GM18861 (cell line): ENCODE measurements around the gene FARP1.
"Not testable (repeated sequence)": the region's sequence is repeated elsewhere in the genome, so short reads cannot be mapped to it uniquely, and the experiment has no call there.

Experiments used
- ATAC-seq: cut with Tn5 transposase; IDR thresholded peaks from one replicate; pipeline ENCODE4 v1.9.1; 2021; ENCODE audit not compliant: unreplicated experiment

Gene FARP1

DNA sequence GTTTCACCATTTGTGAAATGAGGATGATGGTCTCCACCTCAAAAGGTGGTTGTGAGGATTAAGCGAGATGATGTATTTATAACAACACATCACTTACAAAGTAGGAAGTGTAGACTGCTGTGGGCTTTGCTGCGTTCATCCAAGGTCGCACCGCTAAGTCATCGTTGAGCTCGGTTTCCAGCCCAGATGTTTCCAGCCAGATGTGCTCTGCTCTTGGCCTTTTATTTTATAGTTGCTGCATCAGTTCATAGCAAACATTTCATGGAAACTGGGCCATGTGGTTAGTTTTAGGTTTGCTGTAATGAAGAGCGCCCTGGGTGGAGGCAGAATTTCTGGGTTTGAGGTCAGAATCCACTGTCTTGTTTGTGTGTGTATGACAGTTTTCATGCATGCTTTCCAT lies 110.6 kb downstream of the FARP1 start:
- ATAC-seq = no peak

- no peak for ATAC-seq
These were observed 111.6 kb downstream of the FARP1 start for GRCh38 chr13:98254513-98254912.

DNA sequence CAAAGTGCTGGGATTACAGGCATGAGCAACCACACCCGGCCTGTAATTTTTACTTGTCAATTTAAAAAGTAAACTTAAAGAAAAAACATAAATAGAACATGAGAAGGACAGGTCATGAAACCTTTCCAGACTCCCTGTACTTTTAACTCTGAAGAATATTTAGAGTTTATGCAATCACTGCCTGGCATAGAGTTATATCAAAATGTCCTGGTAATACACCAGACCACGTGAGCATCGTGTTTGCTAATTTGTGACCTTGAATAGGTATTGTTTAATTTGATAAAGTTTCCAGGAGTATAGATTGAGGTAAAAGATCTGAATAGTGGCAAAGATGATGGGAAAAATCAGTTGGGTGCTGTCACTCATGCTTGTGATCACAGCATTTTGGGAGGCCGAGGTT lies 115.3 kb downstream of the FARP1 start:
- no peak for ATAC-seq

GRCh38 chr13:98260357-98261164 lies 117.7 kb downstream of the FARP1 start:
- ATAC-seq = no peak

GRCh38 chr13:98261165-98261702 lies 118.3 kb downstream of the FARP1 start:
- no peak for ATAC-seq

GRCh38 chr13:98262292-98262691 lies 119.4 kb downstream of the FARP1 start:
- no peak for ATAC-seq

DNA sequence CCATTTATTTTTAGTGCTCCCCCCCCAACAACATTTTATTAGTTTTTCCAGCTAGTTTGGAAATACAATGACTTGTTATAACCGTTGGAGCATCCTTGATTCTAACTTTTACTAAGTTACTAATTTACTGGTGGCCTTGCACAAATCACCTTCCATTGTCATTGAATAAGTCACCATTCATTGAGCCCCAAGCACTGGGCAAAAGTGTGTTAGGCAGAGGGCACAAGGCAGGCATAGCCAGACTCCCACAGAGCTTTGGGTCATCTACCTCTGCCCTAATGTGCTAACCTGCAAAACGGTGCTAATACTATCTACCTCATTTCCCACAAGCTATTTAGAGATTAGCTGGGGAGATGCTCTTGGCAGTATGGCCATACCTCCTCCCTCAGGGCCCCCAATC lies 120.9 kb downstream of the FARP1 start:
- no peak for ATAC-seq

DNA sequence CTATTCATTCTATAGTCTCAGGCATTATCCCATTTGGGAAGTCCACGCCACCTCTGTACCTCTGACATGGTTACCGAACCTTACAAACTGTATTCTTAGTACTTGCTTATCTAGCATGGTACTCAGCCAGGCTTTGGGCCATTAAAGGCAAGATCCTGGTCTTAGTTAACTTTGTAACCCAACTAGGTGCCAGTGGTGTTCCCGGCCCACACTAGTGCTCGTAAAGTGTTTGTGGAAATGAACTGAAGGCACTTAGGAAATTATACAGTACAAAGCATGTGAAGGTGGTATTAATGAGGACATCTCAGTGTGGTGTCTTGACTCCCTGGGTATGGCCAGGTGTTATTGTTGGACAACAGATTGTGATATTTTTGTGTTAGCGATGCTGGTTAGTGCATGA lies 122.0 kb downstream of the FARP1 start:
- no peak for ATAC-seq

DNA sequence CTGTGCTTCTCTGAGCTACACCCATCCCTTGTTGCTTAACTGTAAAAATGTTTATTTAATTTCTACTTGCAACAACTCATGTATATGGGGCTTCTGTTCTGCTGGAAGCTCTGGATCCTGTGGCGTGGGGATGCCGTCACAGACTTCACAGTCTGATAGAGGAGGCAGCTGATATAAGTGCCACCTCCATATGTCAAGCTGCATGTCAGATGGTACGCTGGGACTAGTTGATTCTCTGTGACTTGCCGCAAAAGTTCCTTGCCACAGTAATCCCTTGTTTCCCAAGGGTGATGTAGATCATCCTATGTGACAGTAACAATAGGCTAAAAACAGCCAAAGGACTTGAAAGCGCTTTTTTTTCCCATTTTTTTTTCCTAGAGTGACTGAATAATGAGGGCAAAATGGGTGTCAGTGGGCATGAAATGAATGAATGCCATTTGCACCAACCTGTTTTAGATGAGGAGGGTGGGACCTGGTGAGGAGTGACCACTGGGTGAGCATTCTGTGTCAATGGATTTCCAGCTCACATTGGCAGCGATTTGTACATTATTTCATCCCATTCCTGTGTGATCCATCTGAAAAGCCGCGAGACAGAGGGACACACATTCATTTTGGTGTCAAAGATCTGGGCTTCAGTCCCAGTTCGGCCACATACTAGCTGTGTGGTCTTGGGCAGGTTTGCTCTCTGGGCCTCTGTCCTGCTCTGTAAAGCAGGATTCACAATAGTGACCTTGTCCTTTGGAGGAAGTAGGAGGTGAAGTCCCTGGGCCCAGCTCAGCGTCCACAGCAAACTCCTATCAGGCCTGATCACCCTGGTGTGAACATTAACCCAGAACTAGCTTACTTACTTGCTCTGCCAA lies 123.0 kb downstream of the FARP1 start:
- no peak for ATAC-seq

GRCh38 chr13:98267080-98267912 lies 124.4 kb downstream of the FARP1 start:
- peak; percentile 81 for ATAC-seq

DNA sequence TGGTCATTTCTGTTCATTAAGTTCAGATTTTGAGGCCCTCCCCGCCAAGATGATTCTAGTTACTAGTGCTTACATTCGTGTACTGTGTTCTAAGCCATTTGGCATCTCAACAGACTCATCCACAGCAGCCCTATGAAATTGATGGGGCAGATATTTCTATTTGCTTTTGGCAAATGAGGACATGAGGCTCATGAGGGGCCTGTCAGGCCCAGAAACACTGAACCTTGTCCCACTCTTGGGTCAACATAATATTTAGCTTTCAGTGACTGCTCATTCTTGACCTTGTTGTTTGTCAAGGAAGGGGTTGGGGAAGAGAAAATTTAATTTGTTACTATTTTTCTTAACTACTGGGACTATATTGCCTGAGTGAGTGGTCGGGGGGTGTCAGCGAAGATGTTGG lies 126.5 kb downstream of the FARP1 start:
- no peak for ATAC-seq

GRCh38 chr13:98270819-98271218 lies 127.9 kb downstream of the FARP1 start:
- no peak for ATAC-seq

GRCh38 chr13:98271646-98272045 lies 128.8 kb downstream of the FARP1 start:
- not testable (repeated sequence) for ATAC-seq

GRCh38 chr13:98272549-98272948 lies 129.7 kb downstream of the FARP1 start:
- no peak for ATAC-seq

DNA sequence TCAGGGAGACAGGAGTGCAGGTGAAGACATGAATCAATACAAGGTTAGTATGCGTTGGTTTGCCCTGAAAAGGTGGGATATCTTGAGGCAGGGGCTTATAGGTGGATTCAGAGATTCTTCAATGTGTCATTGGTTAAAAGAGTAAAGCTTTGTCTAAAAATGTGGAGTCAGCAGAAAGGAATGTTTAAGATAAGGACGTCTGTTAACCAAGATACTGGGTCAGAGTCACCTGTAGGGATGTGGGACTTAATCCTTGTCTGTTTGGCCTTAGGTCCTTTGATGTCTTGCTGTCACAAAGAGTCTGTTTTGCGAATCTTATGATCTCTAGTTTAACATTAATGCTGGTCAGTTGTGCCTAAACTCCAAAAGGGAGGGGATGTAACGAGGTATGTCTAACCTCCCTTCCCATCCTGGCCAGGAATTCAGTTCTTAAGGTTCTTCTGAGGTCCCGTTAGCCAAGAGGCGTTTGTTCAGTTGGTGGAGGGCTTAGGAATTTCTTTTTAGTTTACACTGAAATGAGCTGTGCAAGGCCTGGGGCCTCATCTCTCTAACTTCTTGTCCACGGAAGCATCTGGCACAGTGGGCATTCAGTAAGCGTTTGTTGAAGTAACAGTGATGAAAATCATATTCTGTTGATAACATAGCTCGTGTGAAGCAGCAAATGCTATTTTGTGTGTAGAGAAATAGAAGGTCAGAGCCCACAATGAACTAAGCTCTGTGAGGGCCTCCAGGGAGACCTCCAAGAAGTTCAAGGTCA lies 130.4 kb downstream of the FARP1 start:
- no peak for ATAC-seq

DNA sequence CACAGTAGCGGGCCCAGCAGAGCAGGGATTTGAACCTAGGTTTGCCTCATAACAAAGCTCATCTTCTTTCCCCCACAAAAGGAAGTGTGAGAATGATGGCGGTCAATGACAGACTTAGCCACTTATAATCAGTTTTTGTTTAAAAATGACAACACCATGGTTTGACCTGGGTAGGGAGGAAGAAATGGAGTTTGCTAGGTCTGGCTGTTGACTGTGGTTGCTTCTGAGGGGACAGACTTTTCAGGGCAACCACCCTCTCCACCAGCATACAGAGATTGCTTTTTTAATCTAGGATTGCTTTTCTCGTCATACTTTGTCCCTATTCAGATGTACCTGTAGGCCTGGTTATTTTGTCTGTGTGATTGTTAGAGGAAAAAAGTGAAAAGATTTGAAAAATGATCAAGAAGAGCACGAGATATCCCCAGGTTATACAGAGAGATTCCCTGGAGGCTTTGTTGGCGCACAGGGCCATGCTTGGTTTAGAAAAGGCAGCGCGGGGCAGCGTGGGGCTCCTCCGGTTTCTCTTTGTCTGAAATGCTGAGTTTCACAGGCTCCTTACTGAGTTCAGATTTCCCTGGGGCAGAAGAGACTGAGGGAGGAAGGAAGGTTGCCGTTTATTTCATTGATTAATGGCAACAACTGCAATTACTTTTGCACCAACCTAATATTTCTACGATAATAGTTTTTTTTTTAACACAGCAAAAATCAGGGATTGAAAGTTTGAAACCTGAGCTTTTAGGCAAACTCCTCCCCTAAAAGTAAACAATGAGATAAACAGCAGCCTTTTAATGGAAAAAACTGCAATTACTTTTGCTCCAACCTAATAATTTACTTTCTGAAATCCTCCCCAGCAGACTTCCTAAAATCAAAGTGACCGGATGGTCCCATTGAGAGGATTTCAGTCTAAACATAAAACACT lies 131.2 kb downstream of the FARP1 start:
- ATAC-seq = no peak

DNA sequence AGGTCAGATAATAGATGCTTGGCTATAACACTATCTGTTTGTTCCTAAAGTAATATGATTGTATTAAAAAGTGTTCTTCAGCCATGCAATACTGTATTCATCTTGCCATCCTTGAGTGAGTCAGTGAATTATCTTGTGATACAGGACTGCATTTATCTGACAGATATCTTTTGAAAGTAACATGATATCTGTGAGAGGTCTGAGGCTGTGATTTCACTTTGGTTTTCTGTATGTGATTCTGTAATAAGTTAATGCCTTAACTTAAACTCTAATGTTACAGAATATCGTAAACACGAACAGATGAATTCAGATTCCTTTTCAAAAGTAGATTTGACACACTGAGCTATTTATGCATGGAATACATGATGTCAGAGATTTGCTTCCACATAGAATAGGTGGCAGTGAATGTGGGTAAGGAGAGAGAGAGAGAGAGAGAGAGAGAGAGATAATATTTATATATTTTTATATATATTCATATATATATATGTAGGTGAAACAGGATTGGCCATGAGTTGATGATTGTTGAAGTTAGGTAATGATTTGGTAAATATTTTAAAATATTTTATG lies 132.1 kb downstream of the FARP1 start:
- no peak for ATAC-seq

- ATAC-seq = no peak
These were observed 132.8 kb downstream of the FARP1 start for GRCh38 chr13:98275681-98276171.

DNA sequence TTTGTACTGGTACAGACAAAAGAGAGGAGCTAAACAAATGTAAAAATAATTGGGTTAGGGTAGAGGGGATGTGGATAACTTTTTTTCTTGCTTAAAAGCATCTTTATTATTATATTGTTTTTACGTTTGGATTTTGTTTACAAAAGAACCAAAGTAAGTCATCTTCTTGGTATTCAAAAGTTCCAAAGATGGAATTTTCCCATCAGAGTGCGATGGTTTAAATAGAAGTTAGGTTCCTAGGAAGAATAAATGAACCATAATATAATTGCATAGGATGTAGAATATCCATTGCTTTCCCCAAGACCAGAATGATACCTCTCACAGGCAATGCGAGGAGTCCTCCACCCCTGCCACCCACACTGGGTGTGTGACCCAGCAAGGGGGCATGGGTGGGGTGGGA lies 133.6 kb downstream of the FARP1 start:
- no peak for ATAC-seq
